Measurements from ENCODE around the gene DDX10. TPM values are rescaled to one million over a fixed set of nuclear protein-coding genes. Genes with fewer than 3 reads are reported as not detected.

The DDX10 gene
- total RNA-seq, 1 donor: 15.7 TPM

DNA sequence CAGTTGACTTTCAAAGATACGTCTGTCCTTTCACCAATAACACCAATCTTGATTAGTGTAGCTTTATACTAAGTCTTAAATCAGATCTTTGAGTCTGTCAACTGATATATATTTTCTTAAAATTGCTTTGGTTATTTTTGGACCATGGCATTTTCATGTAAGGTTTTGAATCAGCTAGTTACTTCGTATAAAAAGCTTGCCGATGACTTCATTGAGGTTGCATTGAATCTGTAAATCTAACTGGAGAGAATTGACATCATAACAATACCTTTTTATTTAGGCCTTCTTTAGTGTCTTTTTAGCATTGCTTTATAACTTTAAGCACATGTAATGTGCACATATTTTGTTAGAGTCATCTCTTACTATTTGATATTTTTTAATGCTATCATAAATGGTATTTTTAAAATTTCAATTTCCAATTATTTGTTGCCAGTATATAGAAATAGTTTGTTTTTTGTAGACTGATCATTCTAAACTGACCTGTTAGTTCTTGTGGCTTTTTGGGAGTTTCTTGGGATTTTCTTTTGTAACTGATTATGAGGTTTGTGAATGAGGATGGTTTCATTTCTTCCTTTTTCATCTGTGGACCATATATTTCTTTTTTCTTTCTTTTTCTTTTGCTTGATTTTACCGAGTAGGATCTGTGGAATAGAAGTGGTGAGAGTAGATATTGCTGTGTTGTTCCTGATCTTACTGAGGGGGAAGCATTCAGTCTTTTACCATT, 61.4 kb downstream of the DDX10 start:
- no peak overlapping the region for H3K4me3 ChIP-seq (ENCODE audit: low read depth, low read length)
- DNase-seq (ENCODE audit: low read depth): no peak
- TF ChIP-seq, protein P1, sequence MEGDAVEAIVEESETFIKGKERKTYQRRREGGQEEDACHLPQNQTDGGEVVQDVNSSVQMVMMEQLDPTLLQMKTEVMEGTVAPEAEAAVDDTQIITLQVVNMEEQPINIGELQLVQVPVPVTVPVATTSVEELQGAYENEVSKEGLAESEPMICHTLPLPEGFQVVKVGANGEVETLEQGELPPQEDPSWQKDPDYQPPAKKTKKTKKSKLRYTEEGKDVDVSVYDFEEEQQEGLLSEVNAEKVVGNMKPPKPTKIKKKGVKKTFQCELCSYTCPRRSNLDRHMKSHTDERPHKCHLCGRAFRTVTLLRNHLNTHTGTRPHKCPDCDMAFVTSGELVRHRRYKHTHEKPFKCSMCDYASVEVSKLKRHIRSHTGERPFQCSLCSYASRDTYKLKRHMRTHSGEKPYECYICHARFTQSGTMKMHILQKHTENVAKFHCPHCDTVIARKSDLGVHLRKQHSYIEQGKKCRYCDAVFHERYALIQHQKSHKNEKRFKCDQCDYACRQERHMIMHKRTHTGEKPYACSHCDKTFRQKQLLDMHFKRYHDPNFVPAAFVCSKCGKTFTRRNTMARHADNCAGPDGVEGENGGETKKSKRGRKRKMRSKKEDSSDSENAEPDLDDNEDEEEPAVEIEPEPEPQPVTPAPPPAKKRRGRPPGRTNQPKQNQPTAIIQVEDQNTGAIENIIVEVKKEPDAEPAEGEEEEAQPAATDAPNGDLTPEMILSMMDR (IDR thresholded peaks at IDR 0.05; ENCODE audit: insufficient read depth, low read length): no peak

DNA sequence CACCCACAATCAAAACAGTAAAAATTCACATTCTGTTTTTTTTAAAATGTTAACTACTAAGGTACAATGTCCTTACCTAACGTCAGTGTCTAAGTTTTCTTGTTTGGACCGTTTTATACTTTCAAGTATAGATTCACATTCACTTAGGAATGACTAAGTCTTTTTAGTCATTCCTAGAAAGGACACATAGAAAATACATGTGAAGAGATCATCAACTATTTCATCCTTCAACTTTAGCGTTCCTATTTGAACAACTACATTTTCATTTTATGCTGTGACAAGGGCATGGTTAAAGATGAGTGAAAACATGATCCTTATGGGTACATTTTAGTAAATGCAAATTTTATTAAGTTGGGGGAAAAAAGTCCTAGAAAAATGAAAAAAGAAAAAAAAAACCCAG, 62.8 kb downstream of the DDX10 start:
- TF ChIP-seq, protein P1 (IDR thresholded peaks at IDR 0.05; ENCODE audit: insufficient read depth, low read length): no peak
- H3K4me3 ChIP-seq (ENCODE audit: low read depth, low read length): no peak overlapping the region
- no peak for DNase-seq (ENCODE audit: low read depth)

DNA sequence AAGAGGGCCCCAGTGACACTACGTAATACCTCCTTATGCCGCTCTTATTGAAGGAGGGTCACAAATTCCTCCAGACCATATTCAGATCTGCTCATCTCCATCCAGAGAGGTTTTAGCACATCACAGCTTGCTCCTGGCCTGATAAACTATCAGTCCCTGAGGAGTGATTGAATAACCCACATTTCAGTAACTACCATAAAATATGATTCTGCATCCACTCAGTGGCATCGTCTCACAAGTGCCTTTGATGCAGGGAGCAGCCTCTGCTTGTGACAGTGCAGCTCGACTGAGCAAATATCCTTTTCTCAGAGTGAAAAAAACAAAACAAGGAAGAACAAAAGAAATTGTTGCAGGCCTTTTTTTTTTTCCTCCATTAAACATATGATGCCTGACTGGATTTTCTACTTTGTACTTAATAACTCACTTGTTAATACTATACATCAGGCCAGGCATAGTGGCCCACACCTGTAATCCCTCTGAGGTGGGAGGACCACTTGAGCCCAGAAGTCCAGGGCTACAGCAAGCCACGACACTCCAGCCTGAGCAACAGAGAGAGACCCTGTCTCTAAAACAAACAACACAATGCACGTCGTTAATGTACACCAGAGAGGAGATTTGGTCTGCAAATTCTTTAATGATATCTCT, 64.5 kb downstream of the DDX10 start:
- no peak for DNase-seq (ENCODE audit: low read depth)
- no peak overlapping the region for H3K4me3 ChIP-seq (ENCODE audit: low read depth, low read length)
- TF ChIP-seq, protein P1 (IDR thresholded peaks at IDR 0.05; ENCODE audit: insufficient read depth, low read length): no peak

DNA sequence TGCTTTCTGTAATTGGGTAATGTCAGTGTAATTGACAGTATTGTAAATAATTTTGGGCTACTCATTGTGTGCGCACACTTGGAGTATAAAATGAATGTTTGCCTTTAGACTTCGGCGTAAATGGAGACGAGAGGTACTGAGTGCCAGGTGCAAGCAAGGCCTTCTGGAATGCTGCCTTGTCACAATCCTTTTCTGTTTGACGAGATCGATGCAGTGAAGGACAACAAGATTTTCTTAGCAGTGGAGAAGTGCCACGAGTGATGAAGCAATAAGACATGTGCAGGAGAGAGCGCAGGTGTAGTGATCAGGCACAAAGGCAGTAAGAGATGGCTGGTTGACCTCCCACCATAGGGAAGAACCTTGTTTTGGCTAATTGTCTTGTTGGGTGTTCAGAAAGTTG, 67.5 kb downstream of the DDX10 start:
- TF ChIP-seq, protein P1 (IDR thresholded peaks at IDR 0.05; ENCODE audit: insufficient read depth, low read length): no peak
- no peak for DNase-seq (ENCODE audit: low read depth)
- no peak overlapping the region for H3K4me3 ChIP-seq (ENCODE audit: low read depth, low read length)

DNA sequence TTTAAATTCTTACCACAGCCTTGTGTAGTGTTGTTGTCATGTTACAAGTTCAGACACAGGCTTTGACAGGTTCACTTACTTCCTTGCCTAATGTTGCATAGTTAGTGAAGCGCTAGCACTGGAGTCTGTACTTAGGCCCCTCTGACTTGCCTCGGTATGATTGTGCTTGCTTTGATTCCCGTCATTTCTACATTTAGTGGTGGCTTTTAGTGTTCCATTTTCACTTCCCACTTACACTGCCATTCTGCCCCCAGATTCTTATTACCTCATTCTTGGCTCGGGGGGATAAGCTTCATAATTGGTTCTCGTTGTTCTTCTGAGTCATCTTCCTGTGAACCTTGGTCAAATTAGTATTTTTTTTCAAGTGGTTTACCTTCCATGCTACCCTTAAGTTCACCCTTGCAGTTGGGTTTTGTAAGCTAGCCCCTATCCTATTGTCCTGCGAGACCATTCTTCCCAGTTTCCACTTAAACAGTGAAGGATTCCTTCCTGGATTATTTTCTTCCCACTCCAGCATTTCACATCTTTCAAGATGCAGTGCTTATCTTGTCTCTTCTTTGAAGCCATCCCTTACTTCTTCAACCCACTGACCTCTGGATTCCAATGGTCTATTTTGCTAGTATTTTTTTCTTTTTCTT, 68.7 kb downstream of the DDX10 start:
- H3K4me3 ChIP-seq (ENCODE audit: low read depth, low read length): no peak overlapping the region
- peak; percentile 45 for DNase-seq (ENCODE audit: low read depth)
- TF ChIP-seq, protein P1 (IDR thresholded peaks at IDR 0.05; ENCODE audit: insufficient read depth, low read length): no peak

DNA sequence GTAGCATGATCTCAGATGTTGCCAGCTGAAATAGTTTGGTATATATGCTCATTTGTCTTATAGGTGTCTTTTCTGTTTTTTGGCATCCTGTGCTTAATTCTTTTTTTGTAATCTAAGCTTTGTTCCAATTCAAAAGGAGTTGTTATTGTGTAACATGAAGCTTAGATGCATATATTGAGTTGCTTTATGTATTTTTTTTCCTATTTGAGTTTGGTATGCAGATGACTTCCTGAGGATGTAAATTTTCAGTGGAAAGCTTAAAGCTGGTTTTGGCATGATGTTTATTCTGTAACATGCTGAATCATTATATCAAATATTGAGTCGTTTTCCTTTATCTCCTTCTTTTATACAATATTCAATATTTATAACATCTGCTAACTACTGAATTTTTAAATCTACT, 69.4 kb downstream of the DDX10 start:
- H3K4me3 ChIP-seq (ENCODE audit: low read depth, low read length): no peak overlapping the region
- no peak for DNase-seq (ENCODE audit: low read depth)
- TF ChIP-seq, protein P1 (IDR thresholded peaks at IDR 0.05; ENCODE audit: insufficient read depth, low read length): no peak
